Thyroid gland (tissue), 4 donors: ENCODE data around the gene ZNF385B.

Experiments
- CTCF ChIP-seq, 6 experiments: fragments of 200-600 bp in 3 of 6; fragments of 450-650 bp in 3 of 6; sonication (generic) in 3 of 6; IDR thresholded peaks; one replicate each; pipeline ENCODE4 v1.5.1; 2016 to 2019; ENCODE audit warnings: antibody characterized with exemption in 6 of 6, mild to moderate bottlenecking in 2 of 6, inconsistent platforms in 1 of 6, moderate library complexity in 1 of 6
- POLR2A ChIP-seq, 2 donors: fragments of 450-650 bp; IDR thresholded peaks; one replicate each; pipeline ENCODE4 v1.6.1; 2017; ENCODE audit warnings: antibody characterized with exemption in 2 of 2, mild to moderate bottlenecking in 2 of 2, moderate library complexity in 1 of 2

DNA sequence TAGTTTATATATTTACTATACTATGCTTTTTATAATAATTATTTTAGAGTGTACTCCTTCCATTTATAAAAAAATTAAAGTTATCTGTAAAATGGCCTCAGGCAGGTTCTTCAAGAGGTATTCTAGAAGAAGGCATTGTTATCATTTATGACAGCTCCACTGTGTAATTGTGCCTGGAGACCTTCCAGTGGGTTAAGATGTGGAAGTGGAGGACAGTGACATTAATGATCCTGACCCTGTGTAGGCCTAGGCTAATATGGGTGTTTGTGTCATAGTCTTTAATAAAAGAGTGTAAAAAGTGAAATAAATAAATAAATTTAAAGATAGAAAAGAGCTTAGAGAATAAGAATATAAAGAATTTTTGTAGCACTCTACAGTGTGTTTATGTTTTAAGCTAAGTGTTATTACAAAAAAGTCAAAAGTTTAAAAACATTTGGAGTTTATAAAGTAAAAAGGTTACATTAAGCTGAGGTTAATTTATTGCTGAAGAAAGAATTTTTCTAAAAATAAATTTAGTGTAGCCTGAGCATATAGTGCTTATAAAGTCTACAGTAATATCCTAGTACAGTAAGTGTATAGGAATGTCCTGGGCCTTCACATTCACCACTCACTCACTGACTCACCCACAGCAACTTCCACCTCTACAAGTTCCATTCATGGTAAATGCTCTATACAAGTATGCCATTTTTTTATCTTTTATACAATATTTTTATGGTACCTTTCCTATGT lies 406.8 kb downstream of the ZNF385B start:
- TF ChIP-seq POLR2A (IDR thresholded peaks at IDR 0.05) (no peak), CTCF (IDR thresholded peaks at IDR 0.05) (no peak)
